GM21786 (cell line): Measurements from ENCODE around the gene SLC37A1.

ENCODE experiments used
- ATAC-seq: cut with Tn5 transposase; IDR thresholded peaks from one replicate; pipeline ENCODE4 v1.9.1; 2021; ENCODE audit not compliant: unreplicated experiment

Gene SLC37A1

GRCh38 chr21:42542196-42542595, 28.5 kb downstream of the SLC37A1 start:
- ATAC-seq = no peak

DNA sequence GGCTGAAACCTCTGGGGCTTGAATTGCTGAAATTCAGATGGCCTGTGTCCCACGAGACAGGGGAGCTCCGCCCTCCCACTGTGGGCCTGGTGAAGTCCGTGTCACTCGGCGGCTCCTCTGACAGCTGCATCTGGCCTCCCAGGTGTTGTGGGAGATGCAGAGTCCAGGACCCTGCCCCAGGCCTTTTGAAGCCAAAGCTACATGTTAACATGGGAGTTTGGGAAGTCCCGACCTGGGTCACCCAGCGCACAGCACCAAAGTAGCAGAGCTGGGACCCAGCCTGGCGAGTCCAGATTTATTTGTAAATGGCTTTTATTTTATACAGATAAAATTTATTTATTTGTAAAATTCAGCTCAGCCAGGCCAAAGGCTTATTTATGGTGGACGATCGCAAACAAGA, 28.9 kb downstream of the SLC37A1 start:
- no peak for ATAC-seq

DNA sequence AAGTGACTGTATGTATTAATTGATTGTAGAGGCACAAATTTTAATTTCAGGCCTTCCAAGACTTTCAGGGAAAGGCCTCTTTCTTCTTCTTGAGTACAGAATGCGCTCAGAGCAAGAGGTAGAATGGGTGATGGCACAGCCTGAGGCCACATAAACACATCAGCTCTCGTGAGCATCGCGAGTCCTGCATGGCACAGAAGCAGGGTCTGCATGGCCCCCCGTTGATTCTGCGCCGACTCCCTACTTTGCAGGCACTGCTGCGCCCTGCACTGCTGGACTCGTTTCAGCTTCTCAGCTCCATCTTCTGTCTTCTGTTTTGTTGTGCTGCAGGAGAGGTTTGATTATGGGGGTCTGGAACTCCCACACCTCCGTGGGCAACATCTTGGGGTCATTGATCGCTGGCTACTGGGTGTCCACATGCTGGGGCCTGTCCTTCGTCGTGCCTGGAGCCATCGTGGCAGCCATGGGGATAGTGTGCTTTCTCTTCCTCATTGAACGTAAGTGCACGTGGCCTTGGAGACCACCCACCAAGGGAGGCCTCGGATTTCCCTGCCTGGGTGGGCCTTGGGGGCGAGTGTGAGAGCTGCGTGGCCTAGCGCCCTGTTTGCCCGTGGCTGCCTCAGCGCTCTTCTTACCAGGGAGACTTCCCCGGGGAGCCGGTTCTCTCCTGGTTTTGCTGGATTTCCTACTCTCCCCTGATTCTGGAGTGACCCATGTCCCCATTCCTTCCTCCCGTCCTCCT, 29.6 kb downstream of the SLC37A1 start:
- no peak for ATAC-seq

- no peak for ATAC-seq
Observed at GRCh38 chr21:42544544-42544943, 30.9 kb downstream of the SLC37A1 start.

DNA sequence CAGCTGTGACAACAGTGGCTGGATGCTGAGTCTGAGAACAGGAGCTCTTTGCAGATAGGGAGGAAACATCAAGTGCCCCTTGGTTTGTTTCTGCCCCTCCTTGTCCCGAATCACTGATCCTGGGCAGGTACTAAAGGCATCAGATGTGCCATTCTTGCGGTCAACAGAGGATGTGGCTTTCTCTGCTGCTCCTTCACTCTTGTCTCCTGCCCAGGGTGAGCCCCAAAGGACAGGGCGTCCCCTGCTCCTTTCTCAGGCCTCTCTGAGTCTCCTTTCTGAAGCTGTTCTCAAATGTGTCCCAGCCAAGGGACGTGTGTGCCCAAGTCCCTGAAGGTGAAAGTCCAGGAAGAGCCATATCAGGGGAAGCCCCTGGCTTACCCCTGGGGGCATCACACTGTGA, 31.7 kb downstream of the SLC37A1 start:
- ATAC-seq = no peak

DNA sequence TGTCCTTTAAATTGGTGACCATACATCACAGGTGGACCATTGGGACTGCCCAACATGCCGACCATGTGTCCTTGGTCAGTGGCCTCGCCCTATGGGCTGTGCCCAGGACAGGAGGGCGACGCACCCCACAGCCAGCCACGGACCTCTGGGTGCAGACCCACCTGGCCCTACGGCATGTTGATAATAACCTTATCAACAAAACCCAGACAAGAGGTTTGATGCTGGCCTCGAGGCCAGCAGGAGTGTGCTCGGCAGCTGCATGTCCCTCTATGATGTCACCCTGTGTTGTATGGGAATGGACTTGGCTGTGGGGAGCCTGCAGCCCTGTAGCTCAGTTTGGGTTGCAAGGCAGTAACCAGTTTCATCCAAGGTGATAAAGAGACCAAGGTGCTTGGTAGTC, 32.1 kb downstream of the SLC37A1 start:
- no peak for ATAC-seq

- no peak for ATAC-seq
Observed at GRCh38 chr21:42546433-42546832, 32.8 kb downstream of the SLC37A1 start.

GRCh38 chr21:42547001-42547905, 33.6 kb downstream of the SLC37A1 start:
- ATAC-seq = no peak

DNA sequence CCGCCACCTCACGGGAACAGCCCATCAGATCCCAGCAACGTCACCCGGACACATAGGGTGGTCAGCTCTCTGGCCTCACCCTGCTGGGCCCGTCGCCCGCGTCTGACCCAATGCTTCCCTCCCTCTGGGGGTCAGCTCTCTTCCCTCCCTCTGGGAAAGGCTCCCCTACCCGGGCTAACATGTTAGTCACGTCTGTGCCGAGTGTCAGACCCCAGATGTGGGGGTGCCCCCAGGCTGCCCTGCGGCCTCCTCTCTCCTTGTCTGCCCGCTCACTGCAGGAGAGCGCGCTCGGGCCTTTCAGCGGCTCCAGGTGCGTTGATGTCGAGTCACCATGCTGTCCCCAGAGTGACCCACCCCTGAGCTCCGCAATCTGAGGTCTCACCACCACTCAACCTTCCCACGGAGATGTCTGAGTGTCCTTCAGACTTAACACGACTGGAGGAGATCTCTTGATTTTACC, 34.3 kb downstream of the SLC37A1 start:
- ATAC-seq = no peak

DNA sequence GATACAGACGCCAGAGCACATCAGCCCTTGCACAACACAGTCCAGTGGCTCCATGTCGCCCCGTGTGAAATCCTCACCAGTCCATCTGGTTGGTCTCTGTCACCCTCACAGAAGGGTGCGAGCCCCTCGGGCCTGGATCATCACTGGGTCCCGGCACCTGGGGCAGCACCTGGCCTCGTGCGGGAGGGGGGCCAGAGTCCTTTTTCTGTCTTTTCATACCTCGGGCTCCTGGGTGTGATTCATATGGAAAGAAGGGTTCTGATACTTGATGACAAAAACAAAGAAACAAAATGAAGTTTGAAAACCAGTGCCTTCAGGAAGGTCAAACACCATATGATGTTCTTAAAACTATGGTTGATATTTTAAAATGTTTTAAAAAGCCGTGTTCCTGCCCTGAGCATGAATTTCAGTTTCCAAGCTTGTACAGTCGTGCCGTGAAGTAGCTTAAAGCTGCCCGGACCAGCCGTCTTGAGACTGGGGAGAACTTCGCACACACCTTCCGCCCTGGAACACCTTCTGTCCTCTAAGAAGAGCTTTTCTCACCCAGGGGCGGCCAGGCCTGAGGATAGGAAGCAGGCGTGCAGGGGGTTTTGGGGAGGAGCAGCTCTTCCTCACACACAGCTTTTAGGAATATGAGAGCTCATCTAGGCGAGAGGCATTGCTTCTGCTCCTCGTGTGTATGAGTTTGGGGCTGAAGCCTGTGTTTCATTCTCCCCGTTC, 35.2 kb downstream of the SLC37A1 start:
- no peak for ATAC-seq

GRCh38 chr21:42550817-42551216, 37.2 kb downstream of the SLC37A1 start:
- ATAC-seq = no peak

- no peak for ATAC-seq
Observed at GRCh38 chr21:42552407-42553336, 39.0 kb downstream of the SLC37A1 start.

DNA sequence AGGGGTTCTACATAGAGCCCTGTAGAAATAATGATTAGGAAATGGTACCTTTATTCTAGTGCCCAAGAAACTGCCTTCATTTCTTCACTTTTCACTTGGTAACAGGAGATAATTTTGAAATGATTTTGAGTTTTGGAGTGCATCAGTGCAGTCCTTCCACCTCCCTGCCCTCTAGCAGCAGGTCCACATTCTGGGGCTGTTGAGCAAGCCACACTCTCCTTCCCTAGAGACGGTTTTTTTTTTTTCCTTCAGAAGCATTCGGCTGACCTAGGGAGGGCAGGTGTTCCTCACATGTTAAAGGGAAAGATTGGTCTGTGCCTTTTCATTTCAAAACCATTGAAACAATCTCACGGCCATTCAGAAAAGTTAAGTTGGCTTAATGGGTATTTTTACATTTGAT, 39.8 kb downstream of the SLC37A1 start:
- ATAC-seq = no peak

DNA sequence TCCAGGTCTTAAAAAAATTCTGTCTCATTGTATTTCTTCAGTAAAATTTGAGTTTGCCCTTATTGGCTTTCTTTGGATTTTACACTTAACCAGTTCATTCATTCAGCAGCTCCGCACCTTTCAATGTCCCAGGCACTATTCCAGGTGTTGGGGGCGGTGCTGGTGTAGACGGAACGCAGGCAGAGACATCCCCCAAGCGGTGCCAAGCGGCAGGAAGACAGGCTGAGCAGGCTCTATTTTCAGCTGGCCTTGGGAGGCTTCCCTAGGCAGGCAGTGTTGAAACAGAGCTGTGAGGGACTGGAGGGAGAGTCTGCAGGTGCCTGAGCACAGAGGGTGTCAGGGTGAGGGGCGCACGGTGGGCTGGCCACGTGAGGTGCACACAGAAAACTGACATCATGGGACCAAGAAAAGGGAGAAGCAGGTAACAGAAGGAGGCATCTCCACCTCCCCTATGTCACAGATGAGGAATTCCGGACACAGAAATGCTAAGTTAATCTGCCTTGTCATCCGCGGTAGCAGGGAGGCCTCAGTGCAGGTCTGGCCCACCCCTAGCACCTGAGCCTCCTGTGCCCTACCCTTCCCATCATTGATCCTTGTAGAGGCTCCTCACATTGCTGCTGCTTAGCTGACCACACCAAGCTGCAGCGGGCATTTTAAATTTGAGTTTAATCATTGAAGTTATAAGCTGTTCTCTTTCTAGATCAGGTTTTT, 40.8 kb downstream of the SLC37A1 start:
- no peak for ATAC-seq

DNA sequence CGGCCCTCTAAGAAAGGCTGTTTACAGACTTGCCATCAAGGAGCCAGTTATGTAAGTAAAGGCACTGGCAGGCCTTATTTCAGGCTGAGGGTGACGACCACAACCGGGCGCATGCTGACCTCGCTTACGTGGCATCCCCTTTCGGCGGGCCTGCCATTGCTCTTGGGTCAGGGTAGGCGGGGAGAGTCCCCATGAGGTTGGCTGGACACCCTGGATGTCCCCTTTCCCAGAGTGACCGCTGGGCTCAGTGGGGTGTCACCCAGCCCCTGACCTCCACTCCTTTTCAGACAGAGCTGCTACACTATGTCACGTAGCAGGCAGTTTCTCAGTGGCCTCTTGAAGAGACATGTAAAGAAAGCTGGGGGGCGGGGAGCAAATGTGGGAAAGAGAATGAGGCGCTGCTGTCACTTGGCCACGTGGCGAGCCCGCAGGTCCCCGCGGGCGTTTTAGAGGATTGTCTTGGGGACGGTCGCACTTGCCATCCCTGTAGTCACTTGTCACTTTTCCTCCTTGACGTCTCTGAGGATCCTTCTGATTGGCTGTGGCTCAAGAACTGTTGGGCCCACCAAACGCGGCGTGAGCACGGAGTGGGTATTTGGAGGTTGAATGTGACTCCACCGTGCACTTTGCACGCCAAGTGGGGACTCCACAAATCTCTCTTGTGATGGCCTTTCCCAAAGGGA, 42.2 kb downstream of the SLC37A1 start:
- ATAC-seq = no peak

GRCh38 chr21:42556476-42556875, 42.8 kb downstream of the SLC37A1 start:
- no peak for ATAC-seq

DNA sequence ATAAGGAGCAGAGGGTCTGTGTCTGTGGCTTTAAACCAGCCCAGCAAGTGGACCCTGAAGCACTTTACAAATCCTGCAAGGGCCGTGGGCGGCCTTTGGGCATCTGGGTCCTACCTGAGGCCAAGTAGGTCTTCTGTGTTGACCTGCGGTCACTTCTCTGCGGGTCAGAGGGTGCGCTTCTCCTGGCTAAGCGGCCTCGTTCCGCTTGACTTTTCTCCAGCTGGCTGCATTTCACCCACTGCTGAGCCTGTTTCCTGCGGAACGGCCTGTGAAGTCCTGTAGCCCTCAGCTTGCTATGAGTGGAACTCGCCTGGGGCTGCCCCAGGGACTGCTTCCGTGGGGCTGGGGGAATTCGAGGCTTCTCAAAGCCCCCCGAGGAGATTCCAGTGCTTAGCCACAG, 43.3 kb downstream of the SLC37A1 start:
- no peak for ATAC-seq

DNA sequence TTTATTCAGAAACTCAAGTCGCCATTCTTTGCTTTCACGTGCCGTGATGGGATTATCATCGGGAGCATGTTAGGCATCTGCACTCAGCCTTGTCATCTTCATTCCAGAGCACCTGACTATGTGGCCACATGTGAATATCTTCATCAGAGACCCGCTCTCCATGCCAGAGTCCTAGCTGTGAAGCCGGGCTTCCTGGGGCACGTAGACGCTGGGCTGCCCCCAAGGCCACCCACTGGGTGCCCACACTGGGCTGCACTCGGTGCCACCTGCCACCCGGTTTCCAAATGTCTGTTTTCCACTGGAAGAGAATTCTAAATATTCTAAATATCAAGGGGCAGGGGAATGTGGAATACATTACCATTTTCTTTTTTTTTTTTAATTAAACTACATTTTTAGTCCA, 43.8 kb downstream of the SLC37A1 start:
- no peak for ATAC-seq

- no peak for ATAC-seq
Observed at GRCh38 chr21:42558368-42558767, 44.7 kb downstream of the SLC37A1 start.
